Calu3 (cell line): ENCODE results near the gene SSBP2. TPM values are rescaled to one million over a fixed set of nuclear protein-coding genes. Genes with fewer than 3 reads are reported as not detected.

Experiments
- BruUV-seq: library from RNA; stranded (reverse); fragments of 400-500 nt; replicated peaks from 2 replicates; lab custom pipeline; 2021; lab: Mats Ljungman, UMichigan
- CTCF ChIA-PET: fragments of 300-600 bp; sonication (Branson Sonifier 250); formaldehyde crosslinking; loops from one replicate; lab custom pipeline; 2022; ENCODE audit warnings: antibody characterized with exemption; lab: Charles Lee
- DNase-seq: peaks from one replicate; pipeline ENCODE4 v3.0.0; 2022
- H3K27ac Mint-ChIP-seq: one replicate; pipeline ENCODE4 v1.8.0; 2022; ENCODE audit warnings: mixed read lengths; ENCODE audit not compliant: unreplicated experiment
- H3K27me3 Mint-ChIP-seq: one replicate; pipeline ENCODE4 v1.8.0; 2022; ENCODE audit warnings: mixed read lengths; ENCODE audit not compliant: unreplicated experiment
- H3K36me3 Mint-ChIP-seq: one replicate; pipeline ENCODE4 v1.8.0; 2022; ENCODE audit warnings: mild to moderate bottlenecking, moderate library complexity, mixed read lengths; ENCODE audit not compliant: insufficient read depth, unreplicated experiment
- H3K4me1 Mint-ChIP-seq: one replicate; pipeline ENCODE4 v1.8.0; 2022; ENCODE audit warnings: mild to moderate bottlenecking, low read depth, mixed read lengths; ENCODE audit not compliant: unreplicated experiment
- H3K4me3 Mint-ChIP-seq: one replicate; pipeline ENCODE4 v1.8.0; 2022; ENCODE audit warnings: mild to moderate bottlenecking, low read depth, moderate library complexity, mixed read lengths; ENCODE audit not compliant: unreplicated experiment
- H3K9me3 Mint-ChIP-seq: one replicate; pipeline ENCODE4 v1.8.0; 2022; ENCODE audit warnings: low read depth, mixed read lengths; ENCODE audit not compliant: unreplicated experiment
- intact Hi-C: fragments of 100-400 bp; cut with micrococcal nuclease; formaldehyde crosslinking; loops from one replicate; pipeline ENCODE4 v1.10.0; 2022; ENCODE audit not compliant: unreplicated experiment
- total RNA-seq: library from RNA; stranded (reverse); gene quantifications from 2 replicates; pipeline ENCODE4 v1.2.3, GENCODE V29; 2022
- TF ChIP-seq, protein P1 (sequence below): fragments of 200-600 bp; IDR thresholded peaks from one replicate; pipeline ENCODE4 v1.8.0; 2022; ENCODE audit warnings: antibody characterized with exemption; ENCODE audit not compliant: unreplicated experiment

Gene SSBP2
- total RNA-seq, 1 experiment from 2014 or later, result 18.9 TPM

DNA sequence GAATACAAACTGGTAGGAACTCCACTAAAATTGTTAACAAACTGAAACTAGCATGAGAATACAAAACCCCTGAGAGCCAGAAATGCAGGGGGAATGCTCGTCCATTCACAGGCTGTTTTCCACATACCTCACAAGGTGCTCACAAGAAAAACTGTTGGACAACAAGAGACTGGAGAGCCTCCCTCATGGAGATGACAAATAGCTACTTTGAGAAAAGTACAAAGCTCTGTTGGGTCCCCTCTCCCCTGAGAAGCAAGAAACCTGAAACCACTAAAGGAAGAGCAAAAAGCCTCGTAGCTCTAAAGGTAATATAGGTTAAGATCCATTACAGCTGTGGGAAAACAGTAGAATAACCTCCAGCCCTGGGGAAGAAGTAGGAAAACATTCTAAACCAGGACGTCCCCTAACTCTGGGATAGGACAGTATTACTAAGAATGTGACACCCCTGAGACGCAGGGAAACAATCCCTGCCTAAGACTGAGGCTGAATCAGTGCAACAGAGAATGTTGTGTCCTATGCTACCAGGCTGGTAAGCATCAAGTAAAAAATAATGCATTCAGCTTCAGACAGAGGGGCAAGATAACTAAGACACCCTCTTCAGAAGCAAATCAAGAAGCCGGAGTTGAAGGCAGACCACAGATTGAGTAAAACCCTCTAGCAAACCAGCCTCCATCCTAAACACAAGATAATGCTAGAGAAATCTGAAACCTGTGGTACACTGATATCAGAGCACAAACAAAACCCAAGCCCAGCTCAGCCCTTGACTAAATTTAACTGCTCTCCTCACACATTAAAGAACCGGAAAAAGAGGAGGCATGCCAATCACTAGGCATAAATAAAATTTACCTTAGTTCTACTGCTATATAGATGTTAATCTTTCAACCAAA is 160.2 kb downstream of the SSBP2 start:
- peaks cover 4% of the 10 kb centered on the region for H3K9me3 Mint-ChIP-seq
- no TSS peak for BruUV-seq
- H3K4me3 Mint-ChIP-seq, result no peak overlapping the region
- intact Hi-C loops, result no loop called here
- TF ChIP-seq, protein P1, sequence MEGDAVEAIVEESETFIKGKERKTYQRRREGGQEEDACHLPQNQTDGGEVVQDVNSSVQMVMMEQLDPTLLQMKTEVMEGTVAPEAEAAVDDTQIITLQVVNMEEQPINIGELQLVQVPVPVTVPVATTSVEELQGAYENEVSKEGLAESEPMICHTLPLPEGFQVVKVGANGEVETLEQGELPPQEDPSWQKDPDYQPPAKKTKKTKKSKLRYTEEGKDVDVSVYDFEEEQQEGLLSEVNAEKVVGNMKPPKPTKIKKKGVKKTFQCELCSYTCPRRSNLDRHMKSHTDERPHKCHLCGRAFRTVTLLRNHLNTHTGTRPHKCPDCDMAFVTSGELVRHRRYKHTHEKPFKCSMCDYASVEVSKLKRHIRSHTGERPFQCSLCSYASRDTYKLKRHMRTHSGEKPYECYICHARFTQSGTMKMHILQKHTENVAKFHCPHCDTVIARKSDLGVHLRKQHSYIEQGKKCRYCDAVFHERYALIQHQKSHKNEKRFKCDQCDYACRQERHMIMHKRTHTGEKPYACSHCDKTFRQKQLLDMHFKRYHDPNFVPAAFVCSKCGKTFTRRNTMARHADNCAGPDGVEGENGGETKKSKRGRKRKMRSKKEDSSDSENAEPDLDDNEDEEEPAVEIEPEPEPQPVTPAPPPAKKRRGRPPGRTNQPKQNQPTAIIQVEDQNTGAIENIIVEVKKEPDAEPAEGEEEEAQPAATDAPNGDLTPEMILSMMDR, result no peak
- peaks cover 7% of the 10 kb centered on the region for H3K36me3 Mint-ChIP-seq
- peaks cover 18% of the 10 kb centered on the region for H3K4me1 Mint-ChIP-seq
- no peaks in the 10 kb centered on the region for H3K27me3 Mint-ChIP-seq
- CTCF ChIA-PET, result interaction anchor here (0.6 kb wide), 1 partner anchor 89 kb away, joined by 5 read pairs; no protein-coding TSS in a partner anchor
- DNase-seq, result no peak
- no peak overlapping the region for H3K27ac Mint-ChIP-seq

DNA sequence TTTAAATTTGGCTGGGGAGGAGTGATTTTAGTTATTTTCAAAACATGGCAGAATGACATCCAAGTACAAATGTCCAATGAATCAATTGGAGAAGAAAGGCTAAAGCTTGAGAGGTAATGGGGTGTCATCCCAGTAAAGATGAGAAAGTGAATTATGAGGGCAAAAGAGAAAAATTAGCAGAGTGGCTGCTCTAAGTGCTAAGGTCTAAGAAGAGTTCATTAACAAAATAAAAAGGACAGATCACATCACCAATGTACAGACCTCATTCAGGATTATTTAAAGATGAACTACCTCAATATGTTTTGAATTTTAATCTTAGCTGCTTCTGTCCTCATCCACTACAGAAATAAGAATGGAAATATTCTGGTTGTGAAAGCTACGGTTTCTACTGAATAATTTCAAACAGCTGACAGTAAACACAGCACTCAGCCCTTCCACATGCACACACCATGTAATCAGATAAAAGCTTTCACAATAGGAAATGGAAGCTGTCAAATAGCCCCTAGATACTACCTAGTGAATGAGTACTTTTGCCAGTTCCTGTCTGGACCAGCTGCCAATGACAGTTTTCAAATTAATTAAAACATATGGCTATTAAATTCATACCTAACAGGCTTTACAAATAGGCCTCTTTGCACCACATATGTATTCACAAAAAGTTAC is 171.5 kb downstream of the SSBP2 start:
- CTCF ChIA-PET, result no interaction called here
- Mint-ChIP-seq H3K9me3 (no peaks in the 10 kb centered on the region), H3K4me1 (no peaks in the 10 kb centered on the region), H3K27me3 (no peaks in the 10 kb centered on the region), H3K27ac (no peak overlapping the region), H3K4me3 (no peak overlapping the region), H3K36me3 (no peaks in the 10 kb centered on the region)
- DNase-seq, result no peak
- no TSS peak for BruUV-seq
- intact Hi-C loops, result no loop called here
- TF ChIP-seq, protein P1, result no peak

DNA sequence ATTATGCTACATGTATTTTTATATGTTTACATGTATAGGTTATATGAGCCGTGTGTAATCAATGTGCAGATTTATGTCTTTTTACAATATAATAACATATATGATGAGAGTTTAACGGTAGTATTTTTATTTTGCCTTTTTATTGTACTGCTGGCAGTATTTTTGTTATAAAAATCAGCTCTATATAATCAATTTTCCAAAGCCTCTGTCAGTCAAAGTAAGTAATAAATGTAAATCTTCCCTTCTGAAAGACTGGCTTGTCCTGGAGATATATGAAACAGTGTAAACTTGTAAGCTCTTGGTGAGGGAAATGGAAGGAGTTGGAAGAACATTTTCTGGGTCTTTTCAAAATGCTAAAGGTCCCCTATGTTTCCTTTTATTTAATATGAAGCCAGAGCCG is 173.8 kb downstream of the SSBP2 start:
- no peaks in the 10 kb centered on the region for H3K4me1 Mint-ChIP-seq
- CTCF ChIA-PET, result interaction anchor here (1.0 kb wide), 1 partner anchor 109 kb away, joined by 3 read pairs; no protein-coding TSS in a partner anchor
- BruUV-seq, result no TSS peak
- H3K9me3 Mint-ChIP-seq, result no peaks in the 10 kb centered on the region
- TF ChIP-seq, protein P1, result no peak
- no peak overlapping the region for H3K27ac Mint-ChIP-seq
- H3K36me3 Mint-ChIP-seq, result no peaks in the 10 kb centered on the region
- DNase-seq, result no peak
- no peaks in the 10 kb centered on the region for H3K27me3 Mint-ChIP-seq
- no peak overlapping the region for H3K4me3 Mint-ChIP-seq
- intact Hi-C loops, result no loop called here

DNA sequence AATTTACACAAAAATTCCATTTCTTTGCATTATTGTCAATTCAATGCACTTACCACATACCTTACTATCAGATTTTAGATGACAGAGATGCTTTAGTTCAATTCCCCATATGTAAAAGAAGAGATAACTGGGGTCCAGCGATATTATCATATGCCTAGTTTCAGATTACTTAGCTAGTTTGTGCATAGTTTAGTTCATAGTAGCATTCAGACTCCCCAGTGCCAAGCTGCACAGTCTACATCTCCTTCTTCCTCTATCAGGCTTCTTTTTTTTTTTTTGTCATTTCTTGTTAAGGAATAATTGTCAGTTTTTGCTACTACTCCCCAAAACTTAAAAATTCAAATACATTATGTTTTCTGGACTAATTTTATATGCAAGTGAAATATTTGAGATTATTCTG is 175.0 kb downstream of the SSBP2 start:
- Mint-ChIP-seq H3K9me3 (no peaks in the 10 kb centered on the region), H3K27me3 (no peaks in the 10 kb centered on the region), H3K27ac (no peak overlapping the region), H3K4me3 (no peak overlapping the region), H3K36me3 (no peaks in the 10 kb centered on the region), H3K4me1 (no peaks in the 10 kb centered on the region)
- CTCF ChIA-PET, result no interaction called here
- TF ChIP-seq, protein P1, result no peak
- intact Hi-C loops, result no loop called here
- no peak for DNase-seq
- BruUV-seq, result no TSS peak
